ENCODE results near the gene OGFRL1.

Gene OGFRL1

DNA sequence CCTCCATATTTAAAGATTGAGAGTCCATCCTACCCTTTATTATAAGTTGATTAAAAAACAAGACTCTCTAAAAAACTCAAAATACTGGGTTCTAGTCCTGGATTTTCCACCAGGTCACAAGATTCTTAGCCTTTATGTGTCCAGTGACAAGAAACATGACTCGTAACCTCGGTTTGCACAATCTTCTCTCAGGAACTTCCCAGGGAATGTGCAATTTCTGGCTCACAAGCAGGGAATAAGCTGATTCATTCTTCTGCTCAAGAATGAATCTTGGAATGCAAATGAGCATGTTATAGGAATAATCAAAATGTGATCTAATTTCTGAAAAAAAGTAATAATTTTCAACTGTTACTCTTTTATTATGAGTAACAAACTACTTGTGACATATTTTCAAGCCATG lies 45.1 kb downstream of the OGFRL1 start:
- DNase-seq (ENCODE audit: low read depth, low spot score): no peak

GRCh38 chr6:71334768-71335167 lies 46.2 kb downstream of the OGFRL1 start:
- DNase-seq (ENCODE audit: low read depth, low spot score): no peak

DNA sequence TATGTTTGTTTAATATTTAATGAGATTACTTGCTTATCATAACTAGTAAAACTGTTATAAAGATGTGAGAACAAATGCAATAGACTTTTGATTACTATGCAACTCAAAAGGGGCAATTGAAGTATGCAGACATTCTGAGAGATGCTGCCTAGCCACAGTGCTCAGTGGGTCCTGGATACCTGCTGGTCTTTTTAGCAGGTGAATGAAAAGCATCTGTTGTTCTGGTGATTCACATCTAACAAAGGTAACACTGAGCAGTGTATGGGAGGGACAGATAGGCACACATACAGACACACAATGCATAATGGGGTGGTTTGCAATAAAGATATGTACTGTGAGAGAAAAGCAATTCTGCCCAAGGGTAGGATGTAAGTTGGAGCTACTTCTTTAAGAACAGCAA lies 46.9 kb downstream of the OGFRL1 start:
- no peak for DNase-seq (ENCODE audit: low read depth, low spot score)

- no peak for DNase-seq (ENCODE audit: low read depth, low spot score)
These were observed 48.3 kb downstream of the OGFRL1 start for GRCh38 chr6:71336901-71337300.

DNA sequence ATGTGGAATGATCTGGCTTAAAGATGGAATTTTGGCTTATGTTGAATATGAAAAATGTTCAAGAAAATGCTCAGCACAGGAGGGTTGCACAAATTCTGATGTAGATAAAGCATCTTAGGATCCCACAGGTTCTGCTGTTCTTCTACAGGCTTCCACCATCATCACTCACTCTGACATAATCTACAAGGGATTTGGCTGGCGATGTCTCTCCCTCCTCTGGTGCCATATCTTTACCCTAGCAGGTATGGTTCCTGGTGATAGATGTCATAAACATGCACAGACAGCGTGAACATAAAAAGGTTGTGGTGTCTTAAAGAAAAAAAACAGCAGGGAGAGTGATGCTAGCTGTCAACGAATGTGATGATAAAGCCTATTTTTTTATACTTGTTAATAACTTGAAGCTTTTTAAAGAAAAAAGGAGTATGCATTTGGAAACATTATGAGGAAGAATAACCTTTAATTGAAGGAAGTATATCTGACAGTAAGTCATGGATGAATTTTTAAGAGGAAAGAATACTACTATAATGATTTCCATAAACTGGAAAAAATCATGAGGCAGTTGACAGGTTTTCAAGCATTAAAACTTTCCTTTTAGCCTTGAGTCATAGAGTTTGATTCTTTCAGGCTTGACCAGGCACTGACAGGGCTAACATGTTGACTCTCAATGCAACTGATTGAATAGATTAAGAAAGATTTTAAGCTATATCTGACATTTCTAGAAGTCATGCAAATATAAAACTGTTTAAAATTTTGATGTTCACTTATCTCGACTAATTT lies 50.1 kb downstream of the OGFRL1 start:
- DNase-seq (ENCODE audit: low read depth, low spot score): no peak

- DNase-seq (ENCODE audit: low read depth, low spot score): no peak
These were observed 54.2 kb downstream of the OGFRL1 start for GRCh38 chr6:71342772-71343171.

DNA sequence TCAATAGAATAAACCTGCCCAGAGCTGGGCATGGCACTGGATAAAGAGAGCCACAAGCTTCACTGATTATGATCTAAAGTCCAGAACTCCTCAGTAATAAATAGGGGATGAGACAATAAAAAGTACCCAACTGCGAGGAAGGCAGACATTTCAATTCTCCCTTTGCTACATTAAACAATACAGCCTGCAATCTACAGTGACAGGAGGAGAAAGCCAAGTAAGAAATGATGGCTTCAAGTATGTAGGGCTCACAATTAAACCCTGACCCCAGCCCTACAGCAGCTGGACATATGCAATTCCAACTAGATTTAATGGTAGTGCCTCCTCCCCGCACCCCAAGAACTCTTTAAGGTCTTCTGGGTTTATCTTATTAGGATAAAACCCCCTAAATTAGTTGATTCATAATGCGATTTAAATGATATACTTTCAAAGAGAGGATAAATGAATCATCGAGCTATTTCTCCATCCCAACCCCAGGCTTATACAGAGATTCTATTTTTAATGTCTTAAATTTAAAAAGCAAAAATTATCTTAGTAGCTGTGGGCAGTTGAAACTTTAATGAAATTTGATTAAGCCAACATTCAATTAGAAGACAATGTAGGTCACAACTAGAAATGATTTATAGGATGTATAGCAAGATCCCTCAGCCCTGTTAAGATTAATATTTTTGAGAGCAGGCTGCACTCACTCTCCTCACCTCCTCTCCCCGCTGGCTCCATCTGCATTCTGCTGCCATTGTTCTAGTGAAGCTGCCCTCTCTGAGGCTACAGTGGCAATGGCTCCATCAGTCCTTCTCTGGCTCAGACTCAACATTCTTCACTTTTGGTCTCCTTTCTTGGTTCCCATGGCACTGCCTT lies 57.1 kb downstream of the OGFRL1 start:
- DNase-seq (ENCODE audit: low read depth, low spot score): no peak

GRCh38 chr6:71346334-71346694 lies 57.7 kb downstream of the OGFRL1 start:
- DNase-seq (ENCODE audit: low read depth, low spot score): no peak

DNA sequence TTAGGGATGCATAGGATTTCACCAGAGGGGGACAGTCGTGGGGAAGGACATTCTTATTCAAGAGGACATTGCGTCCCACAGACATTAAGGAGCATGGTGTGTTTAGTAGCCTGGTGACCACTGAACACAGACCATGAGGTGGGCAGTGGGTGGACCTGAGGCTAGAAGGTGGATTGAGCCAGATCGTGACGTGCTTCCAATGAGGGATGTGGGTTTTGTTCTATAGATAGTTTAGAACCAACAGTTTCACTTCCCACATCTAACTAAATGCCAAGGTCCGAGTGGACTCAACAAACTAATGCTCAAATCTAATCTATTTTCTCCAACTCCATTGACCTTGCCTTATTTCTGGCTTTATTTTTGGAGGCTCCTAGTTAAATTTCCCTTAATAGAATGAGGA lies 58.5 kb downstream of the OGFRL1 start:
- DNase-seq (ENCODE audit: low read depth, low spot score): no peak

- no peak for DNase-seq (ENCODE audit: low read depth, low spot score)
These were observed 60.8 kb downstream of the OGFRL1 start for GRCh38 chr6:71349395-71349794.

DNA sequence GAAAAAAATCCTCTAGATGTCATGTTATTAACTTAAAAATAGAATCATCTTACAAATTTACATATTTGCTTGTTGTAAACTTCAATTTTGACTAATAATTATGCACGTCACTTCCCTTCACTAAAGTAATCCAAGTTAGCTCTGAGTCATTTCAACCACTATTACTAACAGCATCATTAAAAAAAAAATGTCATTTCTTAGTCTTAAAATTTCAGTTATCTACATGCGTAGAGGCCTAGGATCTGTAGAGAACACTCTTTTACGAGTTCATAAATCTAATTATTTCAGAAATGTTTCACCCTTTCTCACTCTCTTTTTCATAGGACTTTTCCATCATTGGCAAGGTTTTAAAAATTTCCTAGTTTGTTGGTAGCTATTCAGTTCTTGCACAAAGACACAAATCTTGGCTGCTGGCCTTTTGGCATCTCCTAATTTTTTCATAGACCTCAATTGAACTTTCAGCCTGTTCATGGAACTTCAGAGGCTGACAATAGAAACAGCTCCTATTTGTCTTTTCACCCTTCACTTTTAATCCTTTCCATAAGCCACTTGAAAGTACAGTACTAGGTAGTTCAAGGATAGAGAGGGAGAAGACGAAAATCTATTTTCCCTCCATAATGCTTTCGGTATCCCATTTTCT lies 61.5 kb downstream of the OGFRL1 start:
- DNase-seq (ENCODE audit: low read depth, low spot score): no peak

DNA sequence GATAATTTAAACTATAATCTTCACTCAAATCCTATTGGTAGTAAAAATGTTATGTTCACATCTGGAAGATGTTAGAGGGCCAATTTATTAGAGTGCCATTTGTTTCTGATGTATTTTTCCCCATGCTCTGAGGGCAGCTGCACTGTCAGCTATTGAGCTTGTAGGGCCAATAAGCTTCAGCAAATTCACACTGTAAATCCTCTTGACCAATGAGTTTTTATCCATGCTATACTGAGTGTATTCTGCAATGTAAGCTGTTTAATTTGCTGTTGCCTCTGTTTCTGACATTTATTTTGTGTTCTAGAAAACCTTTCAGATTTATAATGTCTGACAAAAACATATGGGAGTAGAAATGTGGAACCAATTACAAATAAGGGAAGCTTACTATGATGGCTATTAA lies 62.6 kb downstream of the OGFRL1 start:
- no peak for DNase-seq (ENCODE audit: low read depth, low spot score)
